Measurements from ENCODE around the gene GRAPL. TPM values are rescaled to one million over a fixed set of nuclear protein-coding genes. Genes with fewer than 3 reads are reported as not detected.
"Not testable (repeated sequence)": the region's sequence is repeated elsewhere in the genome, so short reads cannot be mapped to it uniquely, and the experiment has no call there.

GRAPL gene
- polyA plus RNA-seq, 4 donors = 1.8 to 8.2 (median 5.1) TPM

DNA sequence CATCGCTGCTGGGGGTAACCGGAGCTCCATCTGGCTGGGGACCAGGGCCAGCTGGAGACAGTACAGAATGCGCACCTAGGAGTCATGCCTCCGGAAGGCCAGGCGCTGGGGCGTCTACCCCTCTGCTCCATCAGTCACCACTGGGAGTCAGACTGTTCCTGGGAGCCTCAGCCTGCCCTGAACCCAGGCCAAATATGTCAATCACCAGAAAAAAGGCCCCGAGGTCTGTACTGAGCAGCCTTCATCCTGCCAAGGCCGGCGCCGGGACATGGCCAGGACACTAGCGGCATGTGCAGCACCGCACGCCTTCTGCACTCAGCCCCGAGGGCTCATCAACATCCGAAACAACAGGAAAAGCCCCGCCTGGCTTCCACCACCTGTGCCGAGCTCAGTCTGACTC, 8.7 kb downstream of the GRAPL start:
- not testable (repeated sequence) for DNase-seq (ENCODE audit: low read depth in 4 of 4, low spot score in 2 of 4)

DNA sequence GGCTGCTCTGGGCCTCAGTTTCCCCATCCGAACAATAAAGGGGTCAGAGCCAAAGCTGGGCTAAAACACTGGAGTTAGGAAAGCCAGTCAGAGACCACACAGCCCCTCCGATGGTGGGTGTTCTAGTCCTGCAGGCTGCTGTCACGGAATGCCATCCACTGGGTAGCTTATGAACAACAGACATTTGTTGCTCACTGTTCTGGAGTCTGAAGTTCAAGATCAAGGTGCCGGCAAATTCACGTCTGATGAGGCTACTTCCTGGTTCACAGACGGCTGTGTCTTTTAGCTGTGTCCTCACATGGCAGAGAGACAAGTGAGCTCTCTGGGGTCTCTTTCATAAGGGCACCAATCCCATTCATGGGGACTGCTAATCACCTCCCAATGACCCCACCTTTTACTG, 9.2 kb downstream of the GRAPL start:
- DNase-seq (ENCODE audit: low read depth in 4 of 4, low spot score in 2 of 4) = not testable (repeated sequence)

DNA sequence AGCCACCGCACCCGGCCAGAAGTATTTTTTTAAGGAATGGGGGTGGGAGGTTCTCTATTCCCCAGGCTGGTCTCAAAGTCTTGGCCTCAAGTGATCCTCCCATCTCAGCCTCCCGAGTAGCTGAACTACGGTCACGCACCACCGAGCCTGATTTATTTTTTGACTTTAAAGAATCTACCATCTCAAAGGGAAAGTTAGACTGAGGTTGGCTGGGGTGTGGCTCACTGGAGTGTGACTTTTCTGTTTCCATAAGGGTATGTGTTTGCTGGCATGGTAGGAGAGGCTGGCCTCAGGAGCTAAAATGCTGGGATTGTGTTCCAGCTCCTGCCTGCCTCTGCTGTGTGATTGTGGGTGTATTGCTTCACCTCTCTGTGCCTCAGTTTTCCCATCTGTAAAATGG, 10.6 kb downstream of the GRAPL start:
- not testable (repeated sequence) for DNase-seq (ENCODE audit: low read depth in 4 of 4, low spot score in 2 of 4)

DNA sequence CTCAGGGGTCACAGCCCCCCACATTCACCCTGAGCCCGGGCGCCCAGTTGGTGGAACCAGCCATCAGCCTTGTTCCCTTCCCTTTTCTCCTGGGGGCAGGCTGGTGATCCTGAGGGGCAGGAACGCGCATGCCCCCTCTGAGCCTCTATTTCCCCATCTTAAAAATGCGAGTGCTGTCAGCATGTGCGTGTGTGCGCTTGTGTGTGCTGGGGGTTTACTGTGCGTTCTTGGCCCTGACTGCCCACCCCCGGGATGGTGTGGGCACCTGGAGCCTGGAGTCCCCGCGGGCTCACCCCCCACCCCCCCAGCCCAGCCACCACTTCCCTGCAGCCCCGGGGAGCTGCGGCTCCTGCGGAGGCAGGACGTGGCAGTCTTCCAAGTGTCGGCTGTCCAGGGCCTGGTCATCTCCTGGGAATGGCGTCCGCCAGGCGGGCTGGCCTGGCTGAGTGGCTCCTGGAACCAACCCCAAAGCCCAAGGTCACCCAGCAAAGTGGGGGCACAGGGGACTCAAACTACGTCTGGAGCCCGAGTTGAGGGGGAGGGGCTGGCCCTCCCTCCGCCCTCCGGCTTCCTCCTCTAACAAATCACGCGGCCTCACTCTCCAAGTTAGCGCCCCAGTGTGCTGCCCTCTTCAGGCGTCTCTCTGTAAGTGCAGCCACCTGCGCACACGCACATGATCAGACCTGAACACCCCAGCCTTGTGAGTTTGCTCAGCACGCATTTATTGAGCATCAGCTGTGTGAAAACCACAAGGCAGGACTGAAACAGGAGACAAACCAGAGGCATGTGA, 14.2 kb downstream of the GRAPL start:
- DNase-seq (ENCODE audit: low read depth in 4 of 4, low spot score in 2 of 4) = not testable (repeated sequence)

DNA sequence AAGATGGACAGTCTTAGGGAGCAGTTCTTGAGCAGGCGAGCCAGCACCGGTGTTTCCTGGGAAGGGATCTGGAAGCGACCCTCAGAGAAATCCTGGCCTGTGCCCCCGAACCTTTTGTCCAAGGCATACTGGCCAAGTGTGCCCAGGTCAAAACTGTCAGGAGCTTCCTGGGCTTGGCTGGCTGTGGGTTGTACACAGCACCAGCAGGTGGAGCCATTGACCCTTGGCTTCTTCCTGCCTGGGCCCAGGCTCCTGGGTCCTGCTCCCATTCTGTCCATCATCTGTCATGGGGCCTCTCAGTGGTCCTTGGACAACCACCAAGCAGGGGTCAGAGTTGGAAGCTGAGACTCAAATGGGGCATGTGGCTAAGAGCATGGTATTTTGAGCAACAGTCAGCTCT, 15.0 kb downstream of the GRAPL start:
- not testable (repeated sequence) for DNase-seq (ENCODE audit: low read depth in 4 of 4, low spot score in 2 of 4)

DNA sequence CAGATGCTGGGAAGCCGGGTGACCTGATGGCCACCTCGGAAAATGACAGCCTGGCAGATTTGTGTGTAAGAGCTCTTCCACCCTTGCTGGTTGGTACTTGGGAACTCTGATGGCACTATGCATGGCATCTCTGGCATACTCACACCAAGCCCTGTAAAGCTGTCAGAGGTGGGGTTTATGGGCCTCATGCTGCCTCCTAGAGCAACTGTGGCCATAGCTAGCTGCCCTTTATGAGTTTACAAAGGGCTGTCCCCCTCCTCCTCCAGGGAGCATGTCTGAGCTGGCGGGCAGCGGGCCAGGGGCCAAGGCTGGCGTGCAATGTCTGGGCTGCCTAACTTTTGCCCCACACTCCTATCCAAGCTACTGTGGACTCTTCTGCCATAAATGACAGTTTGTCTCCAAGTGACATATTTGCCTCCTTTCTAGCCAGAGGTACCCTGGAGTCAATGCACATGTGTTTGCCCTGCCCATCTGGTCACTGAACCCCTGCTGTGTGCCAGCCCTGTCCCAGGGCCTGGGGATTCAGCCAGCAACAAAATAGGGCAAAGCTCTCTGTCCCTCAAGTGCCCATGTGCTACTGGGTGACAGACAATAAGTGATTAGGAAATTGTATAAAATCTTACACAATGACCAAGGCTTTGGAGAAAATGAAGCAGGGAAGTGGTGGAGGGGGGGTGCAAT, 15.8 kb downstream of the GRAPL start:
- not testable (repeated sequence) for DNase-seq (ENCODE audit: low read depth in 4 of 4, low spot score in 2 of 4)

DNA sequence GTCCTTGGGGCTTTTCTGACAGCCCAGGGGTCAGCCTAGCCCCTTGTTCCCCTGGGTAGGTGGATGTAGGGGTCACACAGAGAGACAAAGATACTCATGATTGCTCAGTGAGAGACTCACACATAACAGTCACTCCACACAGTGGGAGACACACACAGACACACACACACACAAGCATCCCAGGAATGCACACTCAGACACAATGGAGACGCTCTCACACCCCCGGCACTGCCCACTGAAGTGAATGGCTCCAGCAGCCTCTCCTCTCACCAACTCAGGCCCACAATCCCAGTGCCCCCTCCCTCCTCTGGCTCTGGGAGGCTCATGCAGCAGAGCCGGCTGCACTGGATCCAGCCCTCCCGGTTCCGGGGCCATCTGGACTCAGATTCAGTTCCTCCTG, 17.0 kb downstream of the GRAPL start:
- DNase-seq (ENCODE audit: low read depth in 4 of 4, low spot score in 2 of 4) = not testable (repeated sequence)

DNA sequence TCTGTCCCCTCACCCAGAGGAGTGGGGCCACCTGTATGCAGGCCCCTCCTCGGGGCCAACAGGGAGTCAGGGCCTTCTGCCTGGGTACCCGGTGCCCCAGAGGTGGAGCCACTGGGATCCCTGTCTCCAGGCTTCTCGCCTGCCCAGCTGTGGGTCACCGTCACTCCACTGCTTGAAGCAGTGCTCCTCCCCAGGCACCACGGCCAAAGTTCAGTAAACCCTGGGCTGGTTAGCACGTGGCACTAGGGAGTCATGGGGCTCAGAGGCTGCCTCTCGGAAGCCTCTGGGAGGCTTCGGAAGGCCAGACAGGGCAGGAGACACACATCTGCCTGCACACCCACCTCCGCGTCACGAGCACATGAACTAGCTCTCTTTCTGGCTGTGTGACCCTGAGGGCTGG, 18.1 kb downstream of the GRAPL start:
- not testable (repeated sequence) for DNase-seq (ENCODE audit: low read depth in 4 of 4, low spot score in 2 of 4)

DNA sequence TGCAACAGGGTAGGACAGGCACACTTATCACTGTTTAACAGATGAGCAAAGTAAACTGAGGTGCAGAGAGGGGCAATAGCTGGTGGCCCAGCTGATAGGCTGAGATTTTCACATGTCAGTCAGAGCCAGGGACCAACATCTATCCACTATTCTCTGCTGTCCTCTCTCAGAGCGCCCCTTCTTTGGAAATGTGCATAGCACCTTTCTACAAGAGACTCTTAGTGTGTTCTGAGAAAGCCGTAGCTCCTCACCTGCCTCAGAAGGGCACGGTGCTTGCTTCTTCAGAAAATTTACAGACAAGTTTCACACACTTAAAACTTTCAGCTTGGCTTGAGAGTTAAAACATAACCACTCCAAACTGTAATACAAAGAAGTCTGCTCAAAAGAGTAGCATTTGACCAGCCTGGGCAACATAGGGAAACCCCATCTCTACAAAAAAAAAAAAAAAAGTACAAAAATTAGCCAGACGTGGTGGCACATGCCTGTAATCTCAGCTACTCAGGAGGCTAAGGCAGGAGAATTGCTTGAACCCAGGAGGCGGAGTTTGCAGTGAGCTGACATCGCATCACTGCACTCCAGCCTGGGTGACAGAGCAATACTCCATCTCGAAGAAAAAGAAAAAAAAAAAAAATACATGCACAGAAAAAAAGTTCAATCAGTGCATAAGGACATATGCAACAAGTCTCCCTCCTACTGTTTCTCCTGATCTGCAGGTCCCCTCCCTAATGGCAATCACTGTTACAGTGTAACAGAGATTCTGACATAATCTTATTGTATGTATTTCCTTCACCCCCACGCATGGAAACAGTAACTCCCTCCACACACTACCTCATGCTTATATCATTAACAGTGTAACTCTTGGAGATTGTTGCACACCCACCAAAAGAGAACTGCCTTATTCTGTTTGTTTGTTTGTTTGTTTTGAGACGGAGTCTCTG, 23.6 kb downstream of the GRAPL start:
- not testable (repeated sequence) for DNase-seq (ENCODE audit: low read depth in 4 of 4, low spot score in 2 of 4)

DNA sequence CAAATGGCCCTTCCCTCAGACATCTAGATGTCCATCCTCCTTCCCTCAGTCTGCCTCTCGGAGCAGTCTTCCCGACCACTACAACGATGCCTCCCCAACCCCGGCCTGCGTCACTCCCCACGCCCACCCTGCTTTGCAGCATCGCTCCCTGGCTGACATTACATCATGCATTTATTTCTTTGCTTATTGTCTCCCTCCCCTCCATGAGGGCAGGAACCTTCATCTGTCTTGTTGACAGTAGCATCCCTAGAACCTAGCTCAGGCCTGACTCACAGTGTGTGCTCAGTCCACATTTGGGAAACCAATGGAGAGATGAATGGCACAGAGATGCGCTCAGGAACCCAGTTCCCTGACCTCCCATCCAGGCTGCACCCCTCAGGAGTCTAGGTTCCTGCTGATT, 30.2 kb downstream of the GRAPL start:
- DNase-seq (ENCODE audit: low read depth in 4 of 4, low spot score in 2 of 4) = not testable (repeated sequence)

DNA sequence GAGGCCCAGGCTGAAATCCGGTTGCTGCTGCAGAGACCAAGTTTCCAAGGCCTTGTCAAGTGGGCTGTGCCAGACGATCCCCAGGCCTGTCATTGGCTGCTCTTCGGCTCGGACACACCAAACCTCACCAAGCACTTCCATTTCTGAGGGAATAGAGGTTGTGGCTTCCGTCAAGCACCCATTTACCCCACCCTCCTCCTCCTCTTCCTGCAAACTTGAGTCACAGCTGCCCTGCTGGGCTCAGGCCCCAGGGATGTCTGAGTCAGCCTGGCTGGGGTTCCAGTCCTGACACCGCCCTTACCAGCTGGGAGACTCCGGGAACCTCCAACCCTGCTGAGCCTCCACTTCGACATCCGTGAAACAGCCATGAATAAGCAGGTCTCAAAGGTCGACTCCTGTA, 31.1 kb downstream of the GRAPL start:
- DNase-seq (ENCODE audit: low read depth in 4 of 4, low spot score in 2 of 4) = not testable (repeated sequence)

DNA sequence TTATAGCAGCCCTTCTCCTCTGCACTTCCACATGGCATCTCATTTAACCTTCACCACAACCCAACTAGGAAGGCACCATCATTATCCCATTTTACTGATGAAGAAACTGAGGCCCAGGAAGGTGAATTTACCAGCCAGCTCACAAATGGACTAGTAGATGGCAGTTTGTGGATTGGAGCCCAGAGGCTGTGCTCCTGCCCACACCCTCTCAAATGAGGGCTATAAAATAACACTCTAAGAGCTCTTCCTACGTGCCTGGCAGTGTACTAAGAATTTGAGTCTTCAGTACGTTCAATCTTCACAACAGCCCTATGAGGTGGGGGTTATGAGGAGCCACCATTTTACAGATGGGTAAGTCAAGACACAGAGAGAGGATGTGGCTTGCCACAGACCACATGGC, 31.5 kb downstream of the GRAPL start:
- DNase-seq (ENCODE audit: low read depth in 4 of 4, low spot score in 2 of 4) = not testable (repeated sequence)

DNA sequence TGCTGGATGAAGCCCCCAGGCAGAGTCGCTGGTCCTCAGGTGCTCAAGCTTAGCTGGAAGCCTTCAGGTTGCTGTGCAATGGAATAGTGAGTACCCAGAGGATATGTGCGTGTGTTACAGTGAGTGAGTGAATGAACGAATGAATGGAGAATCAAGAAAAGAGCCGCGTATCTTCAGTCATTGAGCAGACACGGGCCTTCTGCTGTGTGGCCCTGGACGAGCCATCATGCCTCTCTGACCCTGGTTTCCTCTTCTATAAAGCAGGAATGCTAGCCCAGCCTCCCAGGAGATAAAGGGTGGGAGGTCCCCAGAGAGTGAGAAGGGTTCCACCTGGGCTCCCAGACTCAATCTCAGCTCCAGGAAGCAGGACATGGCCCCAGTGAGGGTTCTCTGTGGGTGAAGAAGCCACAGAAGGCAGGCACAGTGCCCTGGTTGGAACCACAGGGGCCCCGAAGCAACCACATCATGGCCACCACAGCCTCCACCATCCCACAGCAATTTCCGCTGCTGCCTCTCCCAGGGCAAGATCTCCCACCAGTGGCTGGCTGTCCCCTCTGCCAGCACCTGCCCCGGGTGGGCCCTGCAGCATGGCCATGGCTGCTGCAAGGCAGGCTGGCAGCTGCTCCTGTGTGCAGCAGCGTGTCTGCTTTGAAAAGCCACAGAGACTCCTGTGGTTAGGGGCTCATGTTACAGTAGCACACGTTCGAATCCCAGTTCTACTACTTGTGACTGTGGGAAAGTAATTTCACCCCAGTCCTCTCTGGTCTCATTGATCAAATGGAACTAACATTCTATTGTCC, 34.1 kb downstream of the GRAPL start:
- DNase-seq (ENCODE audit: low read depth in 4 of 4, low spot score in 2 of 4) = not testable (repeated sequence)

DNA sequence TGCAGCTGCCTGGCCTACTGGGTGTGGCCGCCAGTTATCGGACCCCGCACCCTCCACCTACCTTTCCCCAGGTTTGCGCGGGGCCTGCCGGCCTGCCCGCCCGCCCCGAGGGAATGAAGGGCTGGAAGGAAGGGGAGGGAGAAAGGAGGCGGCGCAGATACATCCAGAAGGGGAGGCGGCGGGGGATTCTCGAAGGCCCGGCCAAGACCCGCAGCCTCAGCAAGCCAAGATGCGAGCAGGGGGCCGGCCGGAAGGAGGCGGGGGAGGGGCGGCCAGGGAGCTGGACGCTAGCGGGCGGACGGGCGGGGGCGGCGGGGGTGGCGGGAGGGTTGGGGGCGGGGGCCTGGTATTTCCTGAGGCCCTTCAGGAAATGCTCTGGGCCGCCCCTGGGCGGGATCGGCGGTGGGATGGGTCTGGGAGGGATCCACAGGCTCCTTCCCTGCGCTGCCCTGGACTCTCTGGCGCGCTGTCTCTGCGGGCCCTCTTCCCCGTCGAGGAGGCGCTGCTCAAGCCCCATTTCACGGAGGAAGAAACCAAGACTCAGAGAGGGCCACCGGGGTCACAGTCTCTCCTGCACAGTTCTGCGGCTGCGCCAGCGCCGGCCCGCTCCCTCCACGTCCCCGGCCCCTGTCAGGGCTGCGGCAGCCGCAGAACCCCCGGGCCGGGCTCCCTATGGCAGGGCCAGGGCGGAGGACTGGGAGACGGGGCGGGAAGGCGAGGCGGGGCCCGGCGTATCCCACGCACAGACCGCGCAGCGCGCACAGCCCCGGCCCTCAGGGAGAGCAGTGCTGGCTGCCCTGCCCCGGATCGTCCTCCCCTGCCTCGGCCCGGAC, 35.2 kb downstream of the GRAPL start:
- not testable (repeated sequence) for DNase-seq (ENCODE audit: low read depth in 4 of 4, low spot score in 2 of 4)

DNA sequence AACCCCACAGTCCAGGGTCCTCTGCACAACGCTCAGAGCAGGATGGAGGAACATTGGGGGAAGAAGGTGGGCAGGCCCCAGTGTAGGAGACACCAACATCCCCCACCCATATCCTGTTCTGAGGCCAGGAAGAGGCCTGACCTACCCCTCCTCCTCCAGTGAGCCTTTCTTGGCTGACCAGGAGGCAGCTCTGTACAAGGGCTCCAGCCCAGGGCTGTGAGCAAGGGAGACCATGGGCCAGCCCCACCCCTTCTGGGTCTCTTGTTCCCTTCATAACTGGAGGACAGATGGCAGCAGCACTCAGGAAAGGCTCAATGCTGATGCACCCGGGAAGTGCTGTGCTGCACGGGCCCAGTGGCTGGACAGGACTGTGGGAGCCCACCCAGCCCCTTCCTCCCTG, 47.0 kb downstream of the GRAPL start:
- not testable (repeated sequence) for DNase-seq (ENCODE audit: low read depth in 4 of 4, low spot score in 2 of 4)

DNA sequence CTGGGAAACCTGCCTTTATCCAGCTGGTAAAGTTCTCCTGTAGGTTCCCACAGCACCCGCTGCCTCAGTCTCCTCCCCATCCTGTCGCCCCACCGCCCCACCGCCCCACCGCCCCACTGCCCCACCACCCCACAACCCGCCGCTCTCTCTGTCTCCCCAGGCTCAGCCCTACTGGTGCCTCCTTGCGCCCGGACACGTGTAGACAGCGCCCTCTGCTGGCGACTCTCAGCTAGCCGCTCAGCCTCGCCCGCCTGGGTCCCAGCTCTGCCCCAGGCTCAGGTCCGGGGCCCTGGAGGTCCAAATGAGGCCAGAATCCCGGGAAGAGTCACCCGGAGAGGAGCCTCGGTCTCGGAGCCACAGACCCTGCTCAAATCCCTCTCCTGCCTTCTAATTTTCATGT, 48.0 kb downstream of the GRAPL start:
- not testable (repeated sequence) for DNase-seq (ENCODE audit: low read depth in 4 of 4, low spot score in 2 of 4)

DNA sequence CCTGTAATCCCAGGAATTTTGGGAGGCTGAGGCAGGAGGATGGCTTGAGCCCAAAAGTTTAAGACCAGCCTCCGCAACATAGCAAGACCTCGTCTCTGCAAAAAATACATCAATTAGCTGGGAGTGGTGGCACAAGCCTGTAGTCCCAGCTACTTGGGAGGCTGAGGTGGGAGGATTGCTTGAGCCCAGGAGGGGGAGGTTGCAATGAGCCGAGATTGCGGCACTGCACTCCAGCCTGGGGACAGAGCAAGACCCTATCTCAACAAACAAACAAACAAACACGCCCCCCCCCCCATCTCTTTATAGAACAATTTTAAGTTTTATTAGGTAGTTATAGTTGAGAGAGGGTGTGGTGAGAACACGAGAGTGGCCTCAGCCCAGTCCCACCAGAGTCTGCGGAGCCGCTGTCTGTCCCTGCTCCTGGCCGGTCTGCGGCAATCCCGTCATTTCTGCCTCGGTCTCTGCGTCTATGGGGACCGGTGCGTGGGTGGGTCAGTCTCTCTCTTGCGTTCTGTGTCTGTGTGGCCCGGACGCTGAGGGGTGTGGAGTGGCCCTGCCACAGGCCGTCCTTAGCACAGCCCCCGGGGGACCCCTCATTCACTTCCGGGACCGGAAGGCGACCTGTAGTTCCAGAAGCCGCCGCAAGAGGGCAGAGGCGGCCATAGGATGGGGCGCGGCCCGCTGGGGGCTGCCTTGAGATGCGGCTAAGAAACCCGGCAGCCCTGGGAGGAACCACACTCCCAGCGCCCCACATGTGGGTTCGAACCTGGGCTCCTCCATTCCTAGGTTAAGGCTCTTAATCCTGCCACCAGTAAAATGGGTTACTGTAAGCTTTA, 53.9 kb downstream of the GRAPL start:
- DNase-seq (ENCODE audit: low read depth in 4 of 4, low spot score in 2 of 4) = not testable (repeated sequence)

Measured in left renal cortex interstitium (tissue), 4 donors.